HepG2 (cell line): ENCODE results near the gene UBE4A. TPM values are rescaled to one million over a fixed set of nuclear protein-coding genes. Genes with fewer than 3 reads are reported as not detected.

ENCODE experiments used
- AGO2 ChIP-seq: fragments of 200-400 bp; formaldehyde crosslinking; optimal IDR thresholded peaks from 2 replicates; pipeline ENCODE3; 2017; ENCODE audit warnings: mild to moderate bottlenecking, low read depth, low read length, moderate library complexity
- ARID4A ChIP-seq: sonication (generic); formaldehyde crosslinking; IDR thresholded peaks from 2 replicates; pipeline ENCODE4 v1.5.0; 2020; ENCODE audit warnings: mild to moderate bottlenecking, missing genetic modification reagents, borderline replicate concordance
- CREBL2 ChIP-seq: sonication (generic); formaldehyde crosslinking; IDR thresholded peaks from 2 replicates; pipeline ENCODE4 v1.8.1; 2023; ENCODE audit warnings: missing genetic modification reagents, mild to moderate bottlenecking, borderline replicate concordance
- ELF3 ChIP-seq: IDR thresholded peaks from 2 replicates; pipeline ENCODE4 v1.6.1; 2016; ENCODE audit warnings: missing genetic modification reagents, missing compliant biosample characterization
- ETV5 ChIP-seq: IDR thresholded peaks from 2 replicates; pipeline ENCODE4 v1.6.1; 2018; ENCODE audit warnings: missing biosample characterization, missing genetic modification reagents, inconsistent platforms, borderline replicate concordance
- HNRNPK ChIP-seq: fragments of 200-400 bp; formaldehyde crosslinking; IDR thresholded peaks from 2 replicates; pipeline ENCODE4 v1.6.1; 2018; ENCODE audit warnings: low read length, low read depth, moderate library complexity, mild to moderate bottlenecking; ENCODE audit not compliant: poor library complexity, severe bottlenecking
- MED1 ChIP-seq: sonication (generic); formaldehyde crosslinking; IDR thresholded peaks from 2 replicates; pipeline ENCODE4 v1.4.0; 2020; ENCODE audit warnings: missing genetic modification reagents
- NCOA1 ChIP-seq: sonication (generic); formaldehyde crosslinking; IDR thresholded peaks from 2 replicates; pipeline ENCODE4 v1.9.0; 2021; ENCODE audit warnings: missing genetic modification reagents
- NFKBIZ ChIP-seq: IDR thresholded peaks from 2 replicates; pipeline ENCODE4 v1.6.1; 2018; ENCODE audit warnings: missing genetic modification reagents, missing compliant biosample characterization
- NFYC ChIP-seq: IDR thresholded peaks from 2 replicates; pipeline ENCODE4 v1.6.1; 2016; ENCODE audit warnings: missing genetic modification reagents, missing compliant biosample characterization
- RFX5 ChIP-seq: IDR thresholded peaks from 2 replicates; pipeline ENCODE4 v1.6.1; 2011; ENCODE audit warnings: low read depth, low read length, improper control_type of control experiment
- SCMH1 ChIP-seq: sonication (generic); formaldehyde crosslinking; IDR thresholded peaks from 2 replicates; pipeline ENCODE4 v1.9.0; 2021; ENCODE audit warnings: missing genetic modification reagents, mild to moderate bottlenecking, borderline replicate concordance
- SMAD3 ChIP-seq: sonication (generic); formaldehyde crosslinking; IDR thresholded peaks from 2 replicates; pipeline ENCODE4 v1.4.0; 2020; ENCODE audit warnings: missing genetic modification reagents
- THAP7 ChIP-seq: sonication (generic); formaldehyde crosslinking; IDR thresholded peaks from 2 replicates; pipeline ENCODE4 v1.8.1; 2023; ENCODE audit warnings: mild to moderate bottlenecking, missing genetic modification reagents
- ZBTB2 ChIP-seq: sonication (generic); formaldehyde crosslinking; IDR thresholded peaks from 2 replicates; pipeline ENCODE4 v1.8.0; 2022; ENCODE audit warnings: low read depth, missing genetic modification reagents
- ZBTB44 ChIP-seq: sonication (generic); formaldehyde crosslinking; IDR thresholded peaks from 2 replicates; pipeline ENCODE4 v1.4.0; 2020; ENCODE audit warnings: missing genetic modification reagents
- ZNF234 ChIP-seq: sonication (generic); formaldehyde crosslinking; conservative IDR thresholded peaks from 2 replicates; pipeline ENCODE4 v1.5.1; 2020; ENCODE audit warnings: mild to moderate bottlenecking, missing genetic modification reagents
- ZNF251 ChIP-seq: sonication (generic); formaldehyde crosslinking; IDR thresholded peaks from 2 replicates; pipeline ENCODE4 v1.9.0; 2021; ENCODE audit warnings: mild to moderate bottlenecking, missing genetic modification reagents
- ZNF282 ChIP-seq: fragments of 450-650 bp; IDR thresholded peaks from 2 replicates; pipeline ENCODE4 v1.6.1; 2018; ENCODE audit not compliant: partially characterized antibody
- ZNF577 ChIP-seq: sonication (generic); formaldehyde crosslinking; IDR thresholded peaks from 2 replicates; pipeline ENCODE4 v1.4.0; 2020; ENCODE audit warnings: mild to moderate bottlenecking, low read depth, missing genetic modification reagents, borderline replicate concordance
- ZNF703 ChIP-seq: sonication (generic); formaldehyde crosslinking; IDR thresholded peaks from 2 replicates; pipeline ENCODE4 v1.5.1; 2020; ENCODE audit warnings: missing genetic modification reagents, mild to moderate bottlenecking, moderate library complexity, borderline replicate concordance
- ZNF781 ChIP-seq: sonication (generic); formaldehyde crosslinking; IDR thresholded peaks from 2 replicates; pipeline ENCODE4 v1.5.1; 2020; ENCODE audit warnings: borderline replicate concordance, mild to moderate bottlenecking, missing genetic modification reagents; ENCODE audit errors: not compliant biosample characterization
- polyA plus RNA-seq, 8 experiments: library from polyadenylated mRNA; depleted of rRNA in 3 of 8; stranded (reverse) in 7 of 8; unstranded in 1 of 8; fragments of >200 nt; fragmentation: Illumina TruSeq in 4 of 8; extraction: Trizol in 4 of 8; gene quantifications; 2 replicates each; pipeline versions ENCODE4 v1.2.1 to v1.2.3, GENCODE V29; 2011 to 2016; ENCODE audit warnings: low read depth in 4 of 8, missing spikeins in 1 of 8, mixed read lengths in 1 of 8; ENCODE audit not compliant: insufficient read depth in 1 of 8
- total RNA-seq, 5 experiments: library from RNA; depleted of rRNA; stranded (reverse); fragments of >200 nt; fragmentation: Illumina TruSeq; extraction: Trizol; gene quantifications; 2 replicates each; pipeline ENCODE4 v1.2.3, GENCODE V29; 2016; ENCODE audit warnings: low read depth in 1 of 5

The UBE4A gene
- total and polyA plus RNA-seq, 2 of the 13 experiments (the other 11 are each of a cell fraction or from before 2014, with no cell fraction given), result 15.1 to 32.7 TPM

GRCh38 chr11:118359295-118359958 is at the start of gene UBE4A (continued):
- TF ChIP-seq ZBTB44 (CRISPR knock-in tag) (no peak), ZNF577 (CRISPR knock-in tag) (no peak), ZNF282 (no peak), ZBTB2 (CRISPR knock-in tag) (no peak), THAP7 (0 out of 2 replicates have a peak, but pooled peaks have one; percentile 25), NCOA1 (no peak), RFX5 (peak; percentile 53; the same call in 1 of the 2 replicates), CREBL2 (CRISPR knock-in tag) (no peak), NFKBIZ (CRISPR knock-in tag) (no peak), ZNF781 (CRISPR knock-in tag) (peak; percentile 82), ZNF703 (CRISPR knock-in tag) (no peak), ELF3 (CRISPR knock-in tag) (peak; percentile 87), HNRNPK (no peak), NFYC (CRISPR knock-in tag) (no peak), ARID4A (peak; percentile 94; the same call in 1 of the 2 replicates), SCMH1 (no peak), MED1 (CRISPR knock-in tag) (peak; percentile 67), ZNF251 (CRISPR knock-in tag) (no peak), SMAD3 (CRISPR knock-in tag) (peak; percentile 79; the same call in 1 of the 2 replicates), ZNF234 (CRISPR knock-in tag) (no peak), ETV5 (CRISPR knock-in tag) (peak; percentile 89), AGO2 (no peak)
